Superior temporal gyrus (tissue), 1 donor: Measurements from ENCODE around the gene BGN.

Experiments used
- DNase-seq: peaks from one replicate; pipeline ENCODE4 v3.0.0-alpha.2; 2016; ENCODE audit errors: extremely low spot score

The BGN gene

DNA sequence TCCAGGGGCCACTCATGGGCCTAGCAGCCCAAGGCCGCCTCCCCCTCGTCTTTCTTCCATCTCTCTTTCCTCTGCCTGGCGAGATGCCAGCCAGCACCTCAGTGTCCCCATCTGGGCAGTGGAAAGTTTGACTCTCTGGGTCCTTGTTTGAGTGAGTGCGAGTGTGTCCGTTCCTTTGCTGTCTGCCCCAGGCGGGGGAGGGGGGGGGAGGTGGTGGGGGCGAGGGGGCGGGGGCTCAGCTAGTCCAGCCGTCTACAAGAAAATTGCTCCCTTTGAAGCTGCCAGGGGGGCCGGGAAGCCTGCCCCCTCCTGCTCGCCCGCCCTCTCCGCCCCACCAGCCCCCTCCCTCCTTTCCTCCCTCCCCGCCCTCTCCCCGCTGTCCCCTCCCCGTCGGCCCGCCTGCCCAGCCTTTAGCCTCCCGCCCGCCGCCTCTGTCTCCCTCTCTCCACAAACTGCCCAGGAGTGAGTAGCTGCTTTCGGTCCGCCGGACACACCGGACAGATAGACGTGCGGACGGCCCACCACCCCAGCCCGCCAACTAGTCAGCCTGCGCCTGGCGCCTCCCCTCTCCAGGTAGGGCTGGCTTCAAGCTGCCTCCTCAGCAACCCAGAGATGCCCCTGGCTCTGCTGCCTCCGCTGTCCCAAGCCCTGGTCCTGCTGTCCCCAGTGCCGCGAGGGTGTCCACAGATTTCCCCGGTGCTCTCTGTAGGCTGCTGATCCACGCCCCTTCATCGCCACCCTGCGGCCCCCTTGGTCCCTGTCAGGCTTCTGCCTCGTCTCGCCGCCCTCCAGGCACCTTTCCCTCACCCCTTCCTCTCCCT is at the start of gene BGN:
Gene BGN, plus strand, starts transcription at position 440 of the 821 bp plus-strand sequence. CDS start 9,652 bp downstream, outside the sequence.
- DNase-seq, result peak; percentile 12

DNA sequence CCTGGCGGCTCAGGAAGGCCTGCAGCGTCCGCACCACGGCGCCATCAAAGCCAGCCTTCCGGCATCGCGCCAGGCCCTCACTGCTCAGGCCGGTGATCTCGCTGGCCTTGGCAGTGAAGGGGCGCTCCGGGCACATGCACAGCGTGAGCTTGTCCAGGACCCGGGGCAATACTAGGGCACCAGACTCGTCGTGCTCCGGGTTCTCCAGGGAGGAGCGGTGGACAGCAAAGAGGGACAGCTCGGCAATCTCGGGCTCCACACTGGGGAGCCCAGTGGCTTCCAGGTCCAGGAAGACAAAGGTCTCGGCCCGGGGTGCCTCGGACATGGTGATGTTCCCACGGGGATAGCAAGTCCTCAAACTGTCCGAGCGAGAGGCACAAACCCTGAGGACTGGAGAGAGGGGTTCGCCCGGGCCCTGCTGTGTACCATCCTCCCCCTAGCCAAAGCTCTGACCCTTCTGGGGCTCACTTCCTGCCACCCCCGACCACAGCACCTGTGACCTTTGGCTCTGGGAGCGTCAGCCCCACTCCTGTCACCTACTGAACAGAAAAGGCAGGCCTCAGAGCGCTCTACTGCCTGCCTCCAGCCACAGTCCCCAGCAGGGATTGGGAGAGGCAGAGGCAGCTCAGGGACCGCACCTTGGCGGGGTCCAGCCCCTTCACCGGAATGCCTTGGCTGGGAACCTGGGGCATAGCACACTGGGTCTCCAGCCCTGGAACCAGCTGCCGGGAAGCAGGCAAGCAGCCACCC is 49.5 kb upstream of the BGN start:
- DNase-seq, result no peak

DNA sequence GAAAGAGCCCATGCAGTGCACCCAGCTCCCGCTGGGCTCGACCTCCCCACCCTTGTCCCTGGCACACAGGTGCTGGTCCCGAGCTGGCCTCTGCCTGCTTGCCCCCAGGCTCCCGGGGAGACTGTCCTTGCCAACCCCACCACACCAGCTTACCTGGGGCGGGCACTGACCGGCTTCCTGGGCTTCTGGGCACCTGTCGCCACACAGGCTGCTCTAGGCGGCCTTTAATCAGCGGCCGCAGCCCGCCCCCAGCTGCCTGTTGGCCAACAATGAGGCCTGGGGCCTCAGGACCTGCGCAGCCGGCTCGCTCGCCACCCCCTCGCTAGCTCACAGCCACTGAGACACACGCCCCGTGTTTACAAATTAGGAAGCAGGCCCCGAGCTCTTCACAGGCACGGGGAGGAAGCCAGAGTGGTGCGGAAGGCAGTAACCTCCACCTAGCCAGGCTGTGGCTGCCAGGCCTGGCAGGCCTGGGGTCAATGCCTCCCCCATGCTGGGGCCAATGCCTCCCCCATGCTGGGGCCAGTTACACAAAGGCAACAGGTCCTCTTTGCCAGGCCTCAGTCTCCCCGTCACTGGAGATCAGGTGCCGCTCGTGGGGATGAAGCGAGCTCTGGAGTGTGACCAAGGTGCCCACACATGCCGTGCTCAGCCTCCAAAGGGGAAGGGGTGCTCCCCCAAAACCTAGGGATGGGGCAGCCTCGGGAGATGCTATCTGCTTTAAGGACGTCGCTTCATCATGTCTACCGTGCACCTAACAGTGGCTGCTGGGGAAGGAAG is 48.7 kb upstream of the BGN start, which contains the start of gene TREX2:
Gene TREX2, minus strand, starts transcription at position 201 of the 780 bp plus-strand sequence. CDS start 626 bp downstream, outside the sequence.
- DNase-seq, result no peak

DNA sequence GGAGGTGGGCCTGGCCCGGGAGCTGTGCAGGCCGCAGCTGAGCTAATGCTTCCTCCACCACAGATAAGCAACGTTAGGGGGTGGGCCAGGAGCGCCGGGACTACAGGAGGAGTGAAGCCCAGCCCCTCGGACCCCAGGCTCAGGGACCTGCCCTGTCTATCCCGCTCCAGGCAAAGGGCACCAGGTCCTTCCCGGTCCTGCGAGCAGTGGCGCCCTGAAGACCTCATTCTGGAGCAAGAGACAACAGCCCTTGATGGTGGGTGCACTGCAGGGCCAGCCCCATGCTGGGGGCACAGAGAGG is 48.2 kb upstream of the BGN start:
- no peak for DNase-seq

DNA sequence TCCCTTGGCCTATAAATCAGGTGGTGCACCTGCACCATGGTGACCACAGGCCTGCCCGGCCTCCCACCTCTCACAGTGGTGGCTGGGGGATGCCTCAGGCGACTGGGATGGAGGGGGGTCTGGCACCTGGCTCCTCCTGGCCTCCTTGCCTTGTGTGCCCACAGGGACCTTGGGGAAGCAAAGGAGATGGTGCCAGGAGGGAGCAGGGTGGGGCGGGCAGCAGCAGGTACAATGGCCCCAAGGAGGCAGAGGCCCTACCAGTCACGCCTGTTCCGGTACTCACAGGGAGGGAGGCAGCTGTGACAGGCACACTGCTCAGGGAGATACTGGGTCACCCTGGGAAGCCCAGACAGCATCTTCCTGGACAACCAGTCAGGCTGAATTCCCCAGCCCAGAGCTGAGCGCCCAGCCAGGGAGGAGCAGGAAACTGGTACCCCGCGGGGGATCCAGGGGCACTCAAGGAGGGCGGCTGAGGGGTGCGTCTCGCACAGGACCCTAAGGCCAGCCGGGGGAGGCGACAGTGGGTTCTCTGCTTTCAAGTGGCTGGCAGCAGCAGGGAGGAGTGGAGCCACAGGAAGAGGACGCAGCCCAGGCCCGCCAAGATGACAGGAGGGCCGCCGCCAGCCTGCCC is 47.7 kb upstream of the BGN start:
- no peak for DNase-seq

DNA sequence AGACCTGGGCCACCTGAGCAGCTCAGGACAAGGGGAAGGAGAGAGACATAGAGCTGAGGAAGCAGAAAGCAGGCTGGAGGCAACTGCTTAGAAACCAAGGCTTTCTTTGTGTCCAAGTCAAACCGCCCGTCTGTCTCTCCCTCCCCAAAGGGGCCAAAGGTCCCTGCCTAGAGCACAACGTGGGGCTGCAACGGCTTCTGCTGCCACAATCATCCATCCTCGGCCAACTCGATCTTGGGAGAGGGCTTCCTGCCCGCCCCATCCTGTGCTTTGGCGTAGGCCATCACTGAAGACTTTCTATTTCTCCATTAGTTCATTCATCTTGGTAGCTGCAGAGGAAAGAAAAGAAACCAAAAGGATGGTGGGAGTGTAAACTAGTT is 47.2 kb upstream of the BGN start:
- DNase-seq, result no peak

DNA sequence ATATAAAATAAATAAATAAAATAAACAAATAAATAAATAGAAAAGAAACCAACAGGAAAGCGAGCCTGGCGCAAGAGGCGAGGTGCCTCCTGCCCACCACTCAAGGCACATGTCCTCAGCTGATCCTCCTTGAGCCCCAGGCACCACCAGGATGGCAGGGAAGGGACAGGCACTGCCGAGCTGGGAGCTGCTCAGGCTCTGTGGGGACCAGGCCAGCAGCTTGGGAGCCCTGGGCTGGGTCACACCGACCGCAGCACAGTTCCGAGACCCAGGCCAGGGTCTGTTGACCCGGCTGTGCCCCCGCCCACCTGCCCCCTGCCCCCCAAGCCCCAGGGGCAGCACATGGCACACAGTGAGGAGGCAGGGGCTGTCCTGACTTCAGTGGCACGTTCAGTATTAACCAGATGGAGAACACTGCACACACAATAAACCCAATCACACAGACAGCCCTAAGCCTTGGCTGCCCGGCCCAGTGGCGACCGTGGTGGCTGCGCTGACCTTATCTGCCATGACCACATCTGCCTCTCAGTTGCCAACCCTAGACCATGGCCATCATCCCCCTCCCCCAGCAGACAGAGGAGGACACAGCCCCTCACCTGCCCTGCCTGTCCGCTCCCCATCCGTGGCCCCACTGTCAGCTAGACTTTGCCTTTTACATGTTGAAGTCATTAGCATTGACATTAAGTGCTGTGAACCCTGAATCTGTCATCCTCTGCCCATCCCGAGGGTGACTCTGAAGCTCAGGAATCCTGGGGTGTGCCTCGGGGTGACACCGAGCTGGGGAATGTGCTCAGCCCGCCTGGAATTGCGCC is 46.0 kb upstream of the BGN start:
- DNase-seq, result no peak

DNA sequence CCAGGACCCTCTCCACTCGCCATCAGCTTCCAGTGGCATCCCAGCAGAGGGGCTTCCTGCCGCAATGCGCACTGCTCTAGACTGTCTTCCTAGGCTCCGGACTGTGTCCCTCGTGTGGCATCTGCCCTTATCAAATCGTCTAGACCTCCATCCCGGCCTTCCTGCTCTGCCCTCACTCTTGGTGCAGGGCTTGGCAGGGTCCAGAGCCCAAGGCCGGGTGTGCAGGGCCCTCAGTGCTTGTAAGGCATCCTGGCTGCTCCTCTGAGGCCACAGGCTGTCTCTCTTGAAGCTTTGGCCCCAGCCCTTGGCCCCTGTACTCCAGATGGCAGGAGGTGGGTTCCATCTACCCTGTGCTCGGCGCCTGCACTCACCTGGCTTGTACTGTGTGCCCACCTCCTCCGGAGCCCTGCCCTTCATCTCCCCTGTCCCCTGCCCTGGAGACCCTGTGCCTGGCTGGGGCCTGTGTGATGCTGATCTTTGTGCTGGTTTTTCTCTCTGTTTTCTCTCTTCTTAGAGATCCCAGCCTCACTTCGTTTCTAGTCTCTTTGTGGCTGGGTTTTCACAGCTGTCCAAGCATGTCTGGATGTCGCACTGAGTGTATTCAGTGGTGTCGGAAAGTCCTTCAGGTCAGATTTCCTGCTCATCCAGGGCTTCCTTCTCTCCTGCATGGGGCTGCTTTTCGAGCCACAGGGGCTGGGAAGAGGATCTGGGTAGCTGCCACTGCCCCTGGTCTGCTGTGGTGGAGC is 45.2 kb upstream of the BGN start:
- DNase-seq, result no peak

DNA sequence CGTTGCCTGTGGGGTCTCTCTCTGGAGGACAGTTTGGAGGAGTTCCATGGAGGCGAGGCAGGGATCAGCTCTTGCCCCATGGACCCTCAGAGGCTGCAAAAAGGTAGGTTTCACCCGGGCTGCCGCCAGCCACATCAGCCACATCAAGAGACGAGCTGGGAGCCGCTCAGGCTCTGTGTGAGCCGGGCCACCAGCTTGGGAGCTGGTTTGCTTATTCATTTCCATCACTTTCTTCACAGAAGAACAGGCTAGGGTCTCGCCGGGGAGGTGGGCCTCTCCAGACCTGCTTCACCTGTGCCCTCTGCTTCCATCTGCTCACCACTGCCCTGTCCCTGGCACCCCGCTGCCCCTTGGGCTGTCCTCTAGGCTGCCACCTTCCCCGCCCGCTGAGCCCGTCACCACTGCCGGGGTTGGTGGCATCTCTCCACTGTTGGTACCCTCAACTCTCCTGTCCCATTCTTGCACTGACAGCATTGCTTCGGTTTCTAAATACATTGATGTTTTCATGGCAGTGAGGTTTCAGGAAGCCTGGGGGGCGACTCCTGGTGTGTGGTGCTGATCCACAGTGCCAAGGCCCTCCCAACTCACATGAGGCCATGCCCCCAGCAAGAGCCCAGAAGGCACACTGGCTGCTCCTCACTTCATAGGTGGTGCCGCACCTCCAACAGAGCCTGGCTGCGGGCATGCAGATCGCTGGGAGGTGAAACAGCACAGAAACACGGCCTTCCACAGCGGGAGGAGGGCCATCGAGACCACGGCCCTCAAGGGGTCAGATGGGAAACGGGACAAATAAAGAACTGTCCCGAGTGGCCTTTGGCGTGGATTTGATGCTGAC is 44.4 kb upstream of the BGN start:
- no peak for DNase-seq

DNA sequence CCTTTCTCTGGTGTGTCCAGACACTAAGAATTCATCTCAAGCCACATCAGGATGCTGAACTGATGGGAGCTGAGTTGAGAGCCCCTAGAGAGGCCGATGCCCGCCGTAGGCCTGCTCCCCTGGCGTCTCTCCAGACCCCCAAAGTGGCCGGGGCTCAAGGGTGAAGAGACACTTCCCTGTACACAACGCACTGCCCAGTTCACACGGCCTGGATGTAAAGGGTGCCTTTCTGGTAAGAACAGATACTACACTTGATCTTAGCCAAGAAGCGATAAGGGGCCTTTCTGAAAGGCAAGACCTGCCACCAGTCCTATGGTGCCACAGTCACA is 43.9 kb upstream of the BGN start:
- DNase-seq, result no peak

DNA sequence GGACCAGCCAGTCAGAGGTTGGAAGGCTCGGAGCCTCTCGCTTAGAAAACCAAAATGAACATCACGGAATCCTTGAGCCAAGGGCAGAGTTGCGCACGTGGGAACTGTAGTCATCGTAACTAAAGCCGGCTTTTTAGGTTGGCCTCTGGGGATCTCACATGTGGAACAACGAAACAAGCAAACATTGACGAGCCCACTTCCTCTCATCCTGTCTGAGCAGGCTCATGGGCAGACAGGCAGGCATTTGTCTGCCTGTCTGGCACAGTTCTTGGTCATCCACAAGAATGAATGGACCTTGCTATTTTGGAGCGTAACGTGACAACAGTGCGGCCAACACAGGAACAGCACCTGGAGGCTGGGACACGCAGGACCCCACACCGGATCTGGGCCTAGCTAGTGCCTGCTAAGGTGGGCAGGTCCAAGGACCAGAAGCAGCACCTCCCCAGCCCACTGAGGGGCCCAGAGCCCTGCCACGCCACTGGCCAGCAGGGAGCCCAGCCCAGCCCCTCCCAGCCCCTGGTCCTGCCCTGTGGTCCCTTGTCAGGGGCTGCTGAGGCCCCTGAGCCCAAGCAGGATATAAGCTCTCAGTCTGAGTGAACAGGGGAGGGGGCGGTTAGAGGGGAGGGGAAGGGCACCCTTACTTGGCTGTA is 39.8 kb upstream of the BGN start:
- no peak for DNase-seq

DNA sequence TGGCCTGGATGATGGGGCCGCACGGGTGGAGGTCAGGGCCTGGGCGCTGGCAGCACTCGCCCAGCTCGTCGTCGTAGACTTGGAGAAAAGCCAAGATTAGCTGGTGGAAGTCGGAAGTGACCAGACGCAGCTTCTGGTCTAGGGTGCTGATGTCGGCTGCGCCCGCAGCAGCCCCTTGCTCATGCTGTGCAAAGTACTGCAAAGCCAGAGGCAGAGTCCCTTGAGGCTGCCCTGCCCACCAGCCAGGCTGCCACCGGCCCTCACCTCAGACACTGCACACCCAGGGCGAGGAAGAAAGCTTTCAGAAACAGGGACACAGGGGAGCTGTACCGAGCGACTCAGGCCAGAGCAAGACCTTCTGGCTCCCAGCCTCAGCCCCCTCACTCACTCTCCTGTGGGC is 39.2 kb upstream of the BGN start:
- no peak for DNase-seq

DNA sequence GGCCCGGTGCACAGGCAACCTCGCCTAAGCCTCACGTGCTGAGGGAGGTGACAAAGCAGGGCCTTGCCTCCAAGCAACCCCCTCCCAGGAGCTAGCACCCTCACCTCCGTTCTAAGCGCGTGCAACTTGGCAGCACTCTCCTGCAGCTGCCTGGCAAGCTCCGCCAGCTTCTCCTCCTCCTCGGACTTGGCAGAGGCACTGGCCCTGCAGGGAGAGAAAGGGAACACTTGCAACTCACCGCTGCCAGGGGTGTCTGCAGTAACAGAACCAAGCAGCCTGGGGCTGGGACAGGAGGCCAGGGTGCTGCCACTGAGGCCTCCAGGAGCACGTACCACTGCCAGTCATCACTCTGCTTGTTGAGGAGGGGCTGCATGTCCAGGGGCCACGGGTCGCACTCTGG is 38.6 kb upstream of the BGN start:
- peak; percentile 32 for DNase-seq

DNA sequence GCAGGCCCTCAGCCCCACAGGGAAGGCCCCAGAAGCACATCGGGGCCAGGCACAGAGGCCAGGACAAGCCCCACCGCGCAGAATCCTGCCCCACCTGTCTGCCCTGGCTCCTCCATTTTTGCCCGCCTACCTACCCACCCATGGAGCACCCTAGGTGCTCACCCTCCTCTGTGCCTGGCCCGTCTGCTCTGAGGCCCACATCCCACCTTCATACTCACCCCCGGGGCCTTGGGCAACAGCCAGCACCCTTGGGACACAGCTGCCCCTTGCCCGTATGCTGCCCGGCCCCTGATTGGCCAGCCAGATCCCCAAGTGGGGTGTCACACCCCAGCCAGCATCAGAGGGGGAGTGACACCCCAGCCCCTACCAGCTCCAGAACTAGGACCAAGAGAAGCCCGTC is 38.1 kb upstream of the BGN start:
- no peak for DNase-seq

DNA sequence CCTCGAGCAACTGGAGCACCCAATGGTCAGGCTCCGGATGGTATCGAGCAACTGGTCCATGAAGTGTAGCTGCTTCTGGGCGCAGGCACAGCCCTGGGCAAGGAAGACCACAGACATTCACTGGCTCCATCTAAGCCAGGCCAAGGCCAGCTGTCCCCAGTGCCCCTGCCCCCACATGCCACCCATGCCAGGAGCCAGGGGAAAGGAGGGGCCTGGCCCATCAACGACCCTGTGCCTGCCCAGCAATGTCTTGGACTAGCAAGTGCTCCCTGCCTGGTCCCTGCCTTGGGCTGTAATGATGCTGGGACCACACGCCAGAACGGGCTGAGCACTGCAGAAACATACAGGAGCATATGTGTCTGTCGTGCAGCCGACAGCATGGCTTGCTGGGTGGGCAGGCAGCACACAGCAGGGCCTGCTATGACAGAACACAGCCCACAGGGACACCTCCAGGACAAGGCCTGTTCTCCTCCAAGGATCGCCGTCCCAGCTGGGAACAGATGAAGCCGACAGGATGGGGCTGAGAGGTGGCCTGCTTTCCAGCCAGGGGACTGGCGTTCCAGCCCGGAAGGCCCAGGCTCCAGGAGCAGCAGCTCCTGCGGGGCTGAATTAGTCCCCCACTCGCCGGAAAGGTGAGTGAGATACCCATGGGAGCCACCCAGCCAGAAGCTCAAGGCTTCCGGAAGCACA is 37.5 kb upstream of the BGN start:
- no peak for DNase-seq

DNA sequence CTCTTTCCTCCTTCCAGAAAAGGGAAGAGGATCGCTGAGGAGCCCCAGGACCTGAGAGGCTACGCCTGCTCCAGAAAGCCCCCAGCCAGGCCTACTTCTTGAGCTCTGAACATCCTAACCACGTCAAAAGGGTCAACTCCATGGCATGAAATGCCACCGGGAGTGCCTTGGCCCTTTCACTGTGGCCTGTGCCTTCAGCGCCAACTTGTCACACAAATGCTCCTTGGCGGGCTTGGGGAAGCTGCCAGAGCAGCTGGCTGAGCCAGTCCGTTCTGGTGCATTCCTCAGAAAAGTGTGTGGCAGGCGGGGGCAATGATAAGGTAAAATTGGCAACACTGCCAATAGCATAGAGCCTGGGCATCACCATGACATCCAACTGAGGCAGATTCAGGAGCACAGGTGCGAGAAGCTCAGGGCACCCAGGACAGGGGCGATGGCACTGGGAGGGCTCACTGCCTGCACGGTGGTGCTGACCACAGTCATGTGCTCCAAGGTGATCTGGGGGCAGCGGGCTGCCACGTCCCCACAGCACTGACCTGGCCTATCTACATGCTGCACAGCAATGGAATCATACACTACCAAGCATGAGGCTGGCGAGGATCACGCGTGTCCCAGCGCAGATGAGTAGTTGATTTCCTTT is 36.8 kb upstream of the BGN start:
- DNase-seq, result no peak

DNA sequence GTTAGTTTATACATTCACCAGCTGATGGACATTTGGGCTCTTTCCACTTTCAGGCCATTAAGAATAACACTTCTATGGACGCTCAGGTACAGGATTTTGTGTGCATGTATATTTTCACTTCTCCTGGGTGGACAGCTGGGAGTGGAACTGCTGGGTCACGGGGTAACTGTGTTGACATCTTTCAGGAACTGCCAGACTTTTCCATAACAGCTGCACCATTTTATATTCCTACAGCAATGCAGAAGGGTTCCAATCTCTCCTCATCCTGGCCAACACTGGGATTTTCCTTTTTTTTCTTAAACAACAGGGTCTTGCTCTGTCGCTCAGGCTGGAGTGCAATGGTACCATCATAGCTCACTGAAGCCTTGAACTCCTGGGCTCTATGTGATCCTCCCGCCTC is 36.3 kb upstream of the BGN start:
- no peak for DNase-seq

DNA sequence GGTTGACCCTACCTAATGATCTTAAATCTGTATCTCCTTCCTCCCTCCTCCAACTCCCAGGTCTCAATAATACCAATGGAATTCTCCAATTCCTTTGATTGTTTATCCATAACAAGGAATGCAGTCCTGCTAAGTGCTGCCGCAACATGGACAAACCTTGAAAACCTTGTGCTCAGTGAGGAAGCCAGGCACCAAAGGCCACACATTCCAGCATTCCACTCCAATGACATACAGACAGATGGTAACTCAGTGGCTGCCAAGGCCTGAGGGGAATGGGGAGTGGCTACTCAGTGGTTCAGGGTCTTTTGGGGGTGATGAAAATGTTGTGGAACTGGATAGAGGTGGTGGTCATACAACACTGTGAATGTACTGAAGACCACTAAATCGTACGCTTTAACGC is 34.8 kb upstream of the BGN start:
- DNase-seq, result no peak
